OCI-LY1 (cell line): ENCODE measurements around the gene MROH2B.

Source experiments
- CTCF ChIP-seq: fragments of 200-600 bp; sonication (generic), shearing (Covaris generic); IDR thresholded peaks from 2 replicates; pipeline ENCODE4 v1.5.1; 2017; ENCODE audit warnings: mild to moderate bottlenecking, antibody characterized with exemption, low read length, moderate library complexity, mixed read lengths
- EZH2 ChIP-seq: fragments of 200-600 bp; sonication (generic), shearing (Covaris generic); IDR thresholded peaks from 2 replicates; pipeline ENCODE4 v1.8.0; 2017; ENCODE audit warnings: borderline replicate concordance, mixed run types, mild to moderate bottlenecking, antibody characterized with exemption, low read length, moderate library complexity, mixed read lengths

- TF ChIP-seq CTCF (no peak), EZH2 (no peak)
Measured at GRCh38 chr5:41012318-41012717, 58.8 kb downstream of the MROH2B start.
